SK-N-SH treated with all-trans-retinoic acid at 6 μM for 48 hours (cell line): ENCODE results near the gene DCC.

Experiments used
- ARNTL ChIP-seq: fragments of 450-650 bp; formaldehyde crosslinking; IDR thresholded peaks from 2 replicates; pipeline ENCODE4 v1.5.0; 2020; ENCODE audit warnings: low read depth, mild to moderate bottlenecking, moderate library complexity, borderline replicate concordance
- CSDC2 ChIP-seq: fragments of 250-450 bp; sonication (Bioruptor Pico); IDR thresholded peaks from 2 replicates; pipeline ENCODE4 v1.5.0; 2020; ENCODE audit warnings: mild to moderate bottlenecking, moderate library complexity
- ESRRG ChIP-seq: fragments of 250-450 bp; sonication (Bioruptor Pico); IDR thresholded peaks from 2 replicates; pipeline ENCODE4 v1.6.1; 2021; ENCODE audit warnings: mild to moderate bottlenecking
- OSR1 ChIP-seq: fragments of 250-450 bp; sonication (Bioruptor Pico); IDR thresholded peaks from 2 replicates; pipeline ENCODE4 v1.8.0; 2022; ENCODE audit warnings: moderate library complexity, mild to moderate bottlenecking, inconsistent platforms
- RARB ChIP-seq: fragments of 250-450 bp; sonication (Bioruptor Pico); IDR thresholded peaks from 2 replicates; pipeline ENCODE4 v1.8.0; 2021; ENCODE audit warnings: mild to moderate bottlenecking, moderate library complexity
- SNAI2 ChIP-seq: fragments of 250-450 bp; sonication (Bioruptor Pico); IDR thresholded peaks from 2 replicates; pipeline ENCODE4 v1.5.0; 2020; ENCODE audit warnings: mild to moderate bottlenecking, moderate library complexity
- ZNF70 ChIP-seq: fragments of 450-650 bp; formaldehyde crosslinking; IDR thresholded peaks from 2 replicates; pipeline ENCODE4 v1.5.0; 2020; ENCODE audit warnings: mild to moderate bottlenecking, moderate library complexity
- ZNF8 ChIP-seq: fragments of 450-650 bp; formaldehyde crosslinking; IDR thresholded peaks from 2 replicates; pipeline ENCODE4 v1.5.0; 2020; ENCODE audit warnings: mild to moderate bottlenecking, moderate library complexity
- TF ChIP-seq, protein P1 (sequence below): fragments of 250-450 bp; sonication (Bioruptor Pico); IDR thresholded peaks from 2 replicates; pipeline ENCODE4 v1.8.0; 2020; ENCODE audit warnings: mild to moderate bottlenecking, moderate library complexity, borderline replicate concordance
- TF ChIP-seq, protein P2 (sequence below): fragments of 250-450 bp; sonication (Bioruptor Pico); IDR thresholded peaks from 2 replicates; pipeline ENCODE4 v1.8.0; 2021; ENCODE audit warnings: low read depth, mild to moderate bottlenecking, moderate library complexity, borderline replicate concordance

DNA sequence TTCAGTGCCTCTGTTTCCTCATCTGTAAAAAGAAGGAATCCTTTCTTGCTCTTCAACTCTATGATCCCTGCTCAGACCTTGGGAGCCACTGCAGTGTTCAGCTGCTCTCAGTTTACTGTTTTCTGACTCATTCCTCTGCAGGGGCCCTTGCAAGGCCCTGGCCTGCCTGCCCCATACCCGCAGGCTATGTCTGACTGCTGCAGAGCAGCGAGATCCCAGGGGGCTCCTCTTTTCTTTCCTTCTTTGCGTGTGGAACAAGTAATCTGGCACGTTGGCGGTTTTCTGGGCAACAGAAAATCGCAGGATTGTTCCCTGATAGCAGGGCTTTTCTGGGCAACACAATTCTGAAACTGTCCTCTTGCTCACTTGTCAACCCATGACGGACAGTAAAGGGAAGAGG is 376.0 kb downstream of the DCC start:
- TF ChIP-seq, protein P1, sequence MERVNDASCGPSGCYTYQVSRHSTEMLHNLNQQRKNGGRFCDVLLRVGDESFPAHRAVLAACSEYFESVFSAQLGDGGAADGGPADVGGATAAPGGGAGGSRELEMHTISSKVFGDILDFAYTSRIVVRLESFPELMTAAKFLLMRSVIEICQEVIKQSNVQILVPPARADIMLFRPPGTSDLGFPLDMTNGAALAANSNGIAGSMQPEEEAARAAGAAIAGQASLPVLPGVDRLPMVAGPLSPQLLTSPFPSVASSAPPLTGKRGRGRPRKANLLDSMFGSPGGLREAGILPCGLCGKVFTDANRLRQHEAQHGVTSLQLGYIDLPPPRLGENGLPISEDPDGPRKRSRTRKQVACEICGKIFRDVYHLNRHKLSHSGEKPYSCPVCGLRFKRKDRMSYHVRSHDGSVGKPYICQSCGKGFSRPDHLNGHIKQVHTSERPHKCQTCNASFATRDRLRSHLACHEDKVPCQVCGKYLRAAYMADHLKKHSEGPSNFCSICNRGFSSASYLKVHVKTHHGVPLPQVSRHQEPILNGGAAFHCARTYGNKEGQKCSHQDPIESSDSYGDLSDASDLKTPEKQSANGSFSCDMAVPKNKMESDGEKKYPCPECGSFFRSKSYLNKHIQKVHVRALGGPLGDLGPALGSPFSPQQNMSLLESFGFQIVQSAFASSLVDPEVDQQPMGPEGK = no peak
- no peak for TF ChIP-seq SNAI2 (CRISPR knock-in tag)
- no peak for TF ChIP-seq ARNTL (CRISPR knock-in tag)
- TF ChIP-seq CSDC2 (CRISPR knock-in tag) = no peak
- no peak for TF ChIP-seq ESRRG (CRISPR knock-in tag)
- TF ChIP-seq, protein P2, sequence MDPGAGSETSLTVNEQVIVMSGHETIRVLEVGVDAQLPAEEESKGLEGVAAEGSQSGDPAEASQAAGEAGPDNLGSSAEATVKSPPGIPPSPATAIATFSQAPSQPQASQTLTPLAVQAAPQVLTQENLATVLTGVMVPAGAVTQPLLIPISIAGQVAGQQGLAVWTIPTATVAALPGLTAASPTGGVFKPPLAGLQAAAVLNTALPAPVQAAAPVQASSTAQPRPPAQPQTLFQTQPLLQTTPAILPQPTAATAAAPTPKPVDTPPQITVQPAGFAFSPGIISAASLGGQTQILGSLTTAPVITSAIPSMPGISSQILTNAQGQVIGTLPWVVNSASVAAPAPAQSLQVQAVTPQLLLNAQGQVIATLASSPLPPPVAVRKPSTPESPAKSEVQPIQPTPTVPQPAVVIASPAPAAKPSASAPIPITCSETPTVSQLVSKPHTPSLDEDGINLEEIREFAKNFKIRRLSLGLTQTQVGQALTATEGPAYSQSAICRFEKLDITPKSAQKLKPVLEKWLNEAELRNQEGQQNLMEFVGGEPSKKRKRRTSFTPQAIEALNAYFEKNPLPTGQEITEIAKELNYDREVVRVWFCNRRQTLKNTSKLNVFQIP (CRISPR knock-in tag) = no peak
- TF ChIP-seq ZNF8 (CRISPR knock-in tag) = no peak
- TF ChIP-seq ZNF70 (CRISPR knock-in tag) = no peak
- TF ChIP-seq OSR1 = no peak
- TF ChIP-seq RARB (CRISPR knock-in tag) = no peak
